ENCODE measurements around the gene GSTO1. TPM values are rescaled to one million over a fixed set of nuclear protein-coding genes. Genes with fewer than 3 reads are reported as not detected.

Gene GSTO1
- total and polyA plus RNA-seq, 2 donors (not counting 1 experiment from before 2014, with no cell fraction given) = 151 to 249 TPM

DNA sequence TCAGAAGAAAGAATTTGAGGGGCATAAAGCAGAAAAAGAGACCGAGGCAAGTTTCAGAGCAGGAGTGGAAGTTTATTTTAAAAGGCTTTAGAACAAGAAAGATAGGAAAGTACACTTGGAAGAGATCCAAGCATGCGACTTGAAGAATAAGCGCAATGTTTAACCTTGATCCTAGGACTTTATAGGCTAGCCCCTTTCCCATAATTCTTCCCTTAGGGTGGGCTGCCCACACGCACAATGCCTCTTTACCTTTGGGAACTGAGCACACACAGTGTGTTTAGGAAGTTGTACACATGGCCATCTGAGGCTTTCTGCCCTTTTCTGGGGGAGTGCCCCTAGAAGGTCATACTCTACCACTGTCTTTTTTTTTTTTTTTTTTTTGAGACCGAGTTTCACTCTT is 11.2 kb upstream of the GSTO1 start:
- Histone ChIP-seq H3K4me2 (ENCODE audit: extremely low read depth, insufficient read depth, low read length) (no peak overlapping the region), H3K79me2 (ENCODE audit: control insufficient read depth, insufficient read depth, low read length) (no peaks in the 10 kb centered on the region), H3K9me3 (ENCODE audit: control insufficient read depth, insufficient read depth, low read depth, low read length) (no peaks in the 10 kb centered on the region), H3K9ac (ENCODE audit: insufficient read depth, low read length) (no peak overlapping the region), H2AFZ (ENCODE audit: low read length) (no peak overlapping the region), H3K4me1 (ENCODE audit: control insufficient read depth, extremely low read depth, insufficient read depth, low read length) (no peaks in the 10 kb centered on the region), H3K27ac (ENCODE audit: insufficient read depth, low read length) (no peak overlapping the region), H3K27me3 (ENCODE audit: control insufficient read depth, insufficient read depth, low read length) (peaks cover 5% of the 10 kb centered on the region), H3K4me3 (replicated peaks in 1 of 4; ENCODE audit: control extremely low read depth in 1 of 4, insufficient read depth in 1 of 4, low read depth in 3 of 4, low read length in 4 of 4) (no peak overlapping the region), H3K36me3 (ENCODE audit: control insufficient read depth, insufficient read depth, low read length) (no peaks in the 10 kb centered on the region), H4K20me1 (ENCODE audit: control insufficient read depth, extremely low read depth, insufficient read depth, low read length) (no peaks in the 10 kb centered on the region)
- TF ChIP-seq EZH2 (IDR thresholded peaks at IDR 0.05; ENCODE audit: low read length, missing control alignments) = no peak
- TF ChIP-seq, protein P1, sequence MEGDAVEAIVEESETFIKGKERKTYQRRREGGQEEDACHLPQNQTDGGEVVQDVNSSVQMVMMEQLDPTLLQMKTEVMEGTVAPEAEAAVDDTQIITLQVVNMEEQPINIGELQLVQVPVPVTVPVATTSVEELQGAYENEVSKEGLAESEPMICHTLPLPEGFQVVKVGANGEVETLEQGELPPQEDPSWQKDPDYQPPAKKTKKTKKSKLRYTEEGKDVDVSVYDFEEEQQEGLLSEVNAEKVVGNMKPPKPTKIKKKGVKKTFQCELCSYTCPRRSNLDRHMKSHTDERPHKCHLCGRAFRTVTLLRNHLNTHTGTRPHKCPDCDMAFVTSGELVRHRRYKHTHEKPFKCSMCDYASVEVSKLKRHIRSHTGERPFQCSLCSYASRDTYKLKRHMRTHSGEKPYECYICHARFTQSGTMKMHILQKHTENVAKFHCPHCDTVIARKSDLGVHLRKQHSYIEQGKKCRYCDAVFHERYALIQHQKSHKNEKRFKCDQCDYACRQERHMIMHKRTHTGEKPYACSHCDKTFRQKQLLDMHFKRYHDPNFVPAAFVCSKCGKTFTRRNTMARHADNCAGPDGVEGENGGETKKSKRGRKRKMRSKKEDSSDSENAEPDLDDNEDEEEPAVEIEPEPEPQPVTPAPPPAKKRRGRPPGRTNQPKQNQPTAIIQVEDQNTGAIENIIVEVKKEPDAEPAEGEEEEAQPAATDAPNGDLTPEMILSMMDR (conservative IDR thresholded peaks at IDR 0.05 in 1 of 2, IDR thresholded peaks at IDR 0.05 in 1 of 2; ENCODE audit: low read depth in 1 of 2, low read length in 2 of 2) = no peak
- no peak for DNase-seq (ENCODE audit: low read depth in 2 of 2)

DNA sequence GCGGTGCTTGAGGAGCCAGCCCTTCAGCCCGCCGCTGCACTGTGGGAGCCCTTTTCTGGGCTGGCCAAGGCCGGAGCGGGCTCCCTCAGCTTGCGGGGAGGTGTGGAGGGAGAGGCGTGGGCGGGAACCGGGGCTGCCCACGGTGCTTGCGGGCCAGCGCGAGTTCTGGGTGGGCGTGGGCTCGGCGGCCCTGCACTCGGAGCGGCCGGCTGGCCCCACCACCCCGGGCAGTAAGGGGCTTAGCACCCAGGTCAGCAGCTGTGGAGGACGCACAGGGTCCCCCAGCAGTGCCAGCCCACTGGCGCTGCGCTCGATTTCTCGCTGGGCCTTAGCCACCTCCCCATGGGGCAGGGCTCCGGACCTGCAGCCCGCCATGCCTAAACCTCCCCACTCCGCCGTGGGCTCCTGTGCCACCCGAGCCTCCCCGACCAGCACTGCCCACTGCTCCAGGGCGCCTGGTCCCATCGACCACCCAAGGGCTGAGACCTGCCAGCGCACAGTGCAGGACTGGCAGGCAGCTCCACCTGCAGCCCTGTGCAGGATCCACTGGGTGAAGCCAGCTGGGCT is 9.5 kb upstream of the GSTO1 start:
- H3K79me2 ChIP-seq (ENCODE audit: control insufficient read depth, insufficient read depth, low read length) = no peaks in the 10 kb centered on the region

DNA sequence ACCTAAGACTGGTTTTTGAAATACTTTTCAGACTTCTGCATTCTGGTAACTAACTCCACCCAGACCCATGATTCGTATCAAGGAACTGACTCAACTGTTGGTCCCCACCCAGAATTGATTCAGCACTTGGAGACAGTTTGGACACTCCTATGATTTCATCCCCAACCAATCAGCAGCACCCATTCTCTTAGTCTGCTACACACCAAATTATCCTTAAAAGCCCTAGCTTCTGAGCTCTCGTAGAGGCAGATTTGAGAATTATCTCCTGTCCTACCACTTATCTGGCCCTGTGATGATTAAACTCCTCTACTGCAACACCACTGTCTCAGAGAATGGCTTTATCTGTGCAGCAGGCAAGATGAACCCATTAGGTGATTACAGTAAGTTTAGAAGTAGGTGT is 7.7 kb upstream of the GSTO1 start:
- Histone ChIP-seq H3K27me3 (ENCODE audit: control insufficient read depth, insufficient read depth, low read length) (no peaks in the 10 kb centered on the region), H3K9me3 (ENCODE audit: control insufficient read depth, insufficient read depth, low read depth, low read length) (no peaks in the 10 kb centered on the region), H4K20me1 (ENCODE audit: control insufficient read depth, extremely low read depth, insufficient read depth, low read length) (no peaks in the 10 kb centered on the region), H3K79me2 (ENCODE audit: control insufficient read depth, insufficient read depth, low read length) (no peaks in the 10 kb centered on the region), H2AFZ (ENCODE audit: low read length) (no peak overlapping the region), H3K4me1 (ENCODE audit: control insufficient read depth, extremely low read depth, insufficient read depth, low read length) (no peaks in the 10 kb centered on the region), H3K27ac (ENCODE audit: insufficient read depth, low read length) (no peak overlapping the region), H3K9ac (ENCODE audit: insufficient read depth, low read length) (no peak overlapping the region), H3K4me3 (replicated peaks in 1 of 4; ENCODE audit: control extremely low read depth in 1 of 4, insufficient read depth in 1 of 4, low read depth in 3 of 4, low read length in 4 of 4) (no peak overlapping the region), H3K4me2 (ENCODE audit: extremely low read depth, insufficient read depth, low read length) (no peak overlapping the region), H3K36me3 (ENCODE audit: control insufficient read depth, insufficient read depth, low read length) (no peaks in the 10 kb centered on the region)
- DNase-seq (ENCODE audit: low read depth in 2 of 2) = peak; percentile 74 to 80
- TF ChIP-seq, protein P1 (conservative IDR thresholded peaks at IDR 0.05 in 1 of 2, IDR thresholded peaks at IDR 0.05 in 1 of 2; ENCODE audit: low read depth in 1 of 2, low read length in 2 of 2) = no peak
- no peak for TF ChIP-seq EZH2 (IDR thresholded peaks at IDR 0.05; ENCODE audit: low read length, missing control alignments)

More for the DNA sequence above, 9.5 kb upstream of the GSTO1 start:
- Histone ChIP-seq H3K4me2 (ENCODE audit: extremely low read depth, insufficient read depth, low read length) (no peak overlapping the region), H3K36me3 (ENCODE audit: control insufficient read depth, insufficient read depth, low read length) (no peaks in the 10 kb centered on the region), H3K27me3 (ENCODE audit: control insufficient read depth, insufficient read depth, low read length) (peaks cover 2% of the 10 kb centered on the region), H3K4me1 (ENCODE audit: control insufficient read depth, extremely low read depth, insufficient read depth, low read length) (no peaks in the 10 kb centered on the region), H3K4me3 (replicated peaks in 1 of 4; ENCODE audit: control extremely low read depth in 1 of 4, insufficient read depth in 1 of 4, low read depth in 3 of 4, low read length in 4 of 4) (no peak overlapping the region), H4K20me1 (ENCODE audit: control insufficient read depth, extremely low read depth, insufficient read depth, low read length) (no peaks in the 10 kb centered on the region), H2AFZ (ENCODE audit: low read length) (no peak overlapping the region), H3K9ac (ENCODE audit: insufficient read depth, low read length) (no peak overlapping the region), H3K27ac (ENCODE audit: insufficient read depth, low read length) (no peak overlapping the region), H3K9me3 (ENCODE audit: control insufficient read depth, insufficient read depth, low read depth, low read length) (no peaks in the 10 kb centered on the region)
- no peak for TF ChIP-seq EZH2 (IDR thresholded peaks at IDR 0.05; ENCODE audit: low read length, missing control alignments)
- TF ChIP-seq, protein P1 (conservative IDR thresholded peaks at IDR 0.05 in 1 of 2, IDR thresholded peaks at IDR 0.05 in 1 of 2; ENCODE audit: low read depth in 1 of 2, low read length in 2 of 2) = no peak
- no peak for DNase-seq (ENCODE audit: low read depth in 2 of 2)
